Measurements from ENCODE around the gene CXXC5. TPM values are rescaled to one million over a fixed set of nuclear protein-coding genes. Genes with fewer than 3 reads are reported as not detected.

Gene CXXC5
- 125 and 200 TPM in 2 replicates for total RNA-seq

DNA sequence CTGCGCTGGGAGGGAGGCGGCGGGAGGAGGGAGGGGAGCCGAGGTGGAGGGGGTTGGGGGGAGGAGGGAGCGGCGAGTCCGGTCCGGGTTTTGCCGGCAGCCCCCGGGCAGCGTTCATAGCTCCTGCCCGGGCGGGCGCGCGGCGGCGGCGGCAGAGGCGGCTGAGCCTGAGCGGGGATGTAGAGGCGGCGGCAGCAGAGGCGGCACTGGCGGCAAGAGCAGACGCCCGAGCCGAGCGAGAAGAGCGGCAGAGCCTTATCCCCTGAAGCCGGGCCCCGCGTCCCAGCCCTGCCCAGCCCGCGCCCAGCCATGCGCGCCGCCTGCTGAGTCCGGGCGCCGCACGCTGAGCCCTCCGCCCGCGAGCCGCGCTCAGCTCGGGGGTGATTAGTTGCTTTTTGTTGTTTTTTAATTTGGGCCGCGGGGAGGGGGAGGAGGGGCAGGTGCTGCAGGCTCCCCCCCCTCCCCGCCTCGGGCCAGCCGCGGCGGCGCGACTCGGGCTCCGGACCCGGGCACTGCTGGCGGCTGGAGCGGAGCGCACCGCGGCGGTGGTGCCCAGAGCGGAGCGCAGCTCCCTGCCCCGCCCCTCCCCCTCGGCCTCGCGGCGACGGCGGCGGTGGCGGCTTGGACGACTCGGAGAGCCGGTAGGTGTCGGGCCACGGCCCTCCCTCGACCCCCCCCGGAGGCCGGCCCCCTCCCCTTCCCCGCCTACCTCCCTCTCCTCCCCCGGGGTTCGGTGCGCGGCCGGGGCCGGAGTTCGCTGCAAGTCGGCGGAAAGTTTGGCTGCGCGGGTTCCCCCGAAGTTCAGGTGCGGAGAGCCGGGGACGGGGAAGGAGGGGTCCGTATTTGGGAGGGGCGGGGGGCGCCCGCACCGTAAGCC, at the start of gene CXXC5:
CXXC5 (plus strand) TSS at position 145 of the 877 bp plus-strand sequence. CDS start 32,175 bp downstream, outside the sequence.

Other genes starting within 250 kb of the CXXC5 start
- 4.8 and 5.7 TPM in 2 replicates for gene SPATA24, start 244.3 kb upstream of the CXXC5 start, total RNA-seq
- 8.1 and 12.6 TPM in 2 replicates for gene DNAJC18, start 208.8 kb upstream of the CXXC5 start, total RNA-seq
- 2.2 and 4.4 TPM in 2 replicates for gene ECSCR, start 185.6 kb upstream of the CXXC5 start, total RNA-seq
- not detected in 2 replicates for gene SMIM33, start 177.3 kb upstream of the CXXC5 start, total RNA-seq
- 58.8 and 76.5 TPM in 2 replicates for gene STING1, start 165.6 kb upstream of the CXXC5 start, total RNA-seq
- 43.5 and 49.7 TPM in 2 replicates for gene UBE2D2, start 87.0 kb upstream of the CXXC5 start, total RNA-seq
- 0.17 and 0.26 TPM in 2 replicates for gene PSD2, start 147.5 kb downstream of the CXXC5 start, total RNA-seq